ENCODE results near the gene WDR1.

WDR1 gene

DNA sequence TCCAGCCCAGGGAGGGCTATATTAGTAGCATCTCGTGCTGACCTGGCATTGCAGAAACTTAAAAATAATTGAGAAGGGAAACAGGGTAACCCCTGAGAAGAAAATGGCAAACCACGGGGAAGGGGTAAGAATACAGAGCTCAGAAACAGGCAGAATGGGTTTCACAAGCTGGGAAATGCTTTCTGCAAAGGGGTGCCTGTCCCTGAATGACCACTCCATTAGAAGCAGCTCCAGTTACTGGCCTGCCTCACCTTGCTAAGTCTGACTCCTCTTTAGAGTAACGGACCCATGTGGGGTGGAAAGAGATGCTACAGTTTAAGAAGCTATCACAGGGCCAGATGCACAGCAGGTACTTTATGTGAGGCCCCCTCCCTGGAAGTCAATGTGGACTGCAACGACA, 2.5 kb downstream of the WDR1 start:
- H3K4me1 ChIP-seq (ENCODE audit: control insufficient read depth in 1 of 2, insufficient read depth in 2 of 2, low read length in 2 of 2): peaks cover 63 to 69% of the 10 kb centered on the region in 2 donors
- no peak overlapping the region for H3K4me3 ChIP-seq (ENCODE audit: low read depth in 1 of 2, low read length in 2 of 2)
- H3K9ac ChIP-seq (ENCODE audit: low read depth in 1 of 2, low read length in 2 of 2): peak overlapping the region in 1 of 2 donors; percentile 72
- no peak overlapping the region for H3K27ac ChIP-seq (ENCODE audit: low read depth, low read length)
- no peaks in the 10 kb centered on the region for H3K27me3 ChIP-seq (ENCODE audit: control insufficient read depth in 1 of 2, insufficient read depth in 2 of 2, low read length in 2 of 2)
- no peaks in the 10 kb centered on the region for H3K9me3 ChIP-seq (ENCODE audit: control insufficient read depth in 1 of 2, low read length in 2 of 2)
- peaks cover 57 to 61% of the 10 kb centered on the region in 2 donors for H3K36me3 ChIP-seq (ENCODE audit: control insufficient read depth in 1 of 2, insufficient read depth in 2 of 2, low read length in 2 of 2)

- Histone ChIP-seq H3K4me1 (ENCODE audit: control insufficient read depth in 1 of 2, insufficient read depth in 2 of 2, low read length in 2 of 2) (peaks cover 63 to 73% of the 10 kb centered on the region in 2 donors), H3K27ac (ENCODE audit: low read depth, low read length) (no peak overlapping the region), H3K27me3 (ENCODE audit: control insufficient read depth in 1 of 2, insufficient read depth in 2 of 2, low read length in 2 of 2) (no peaks in the 10 kb centered on the region), H3K4me3 (ENCODE audit: low read depth in 1 of 2, low read length in 2 of 2) (no peak overlapping the region), H3K36me3 (ENCODE audit: control insufficient read depth in 1 of 2, insufficient read depth in 2 of 2, low read length in 2 of 2) (peaks cover 57 to 65% of the 10 kb centered on the region in 2 donors), H3K9me3 (ENCODE audit: control insufficient read depth in 1 of 2, low read length in 2 of 2) (no peaks in the 10 kb centered on the region), H3K9ac (ENCODE audit: low read depth in 1 of 2, low read length in 2 of 2) (peak overlapping the region in 1 of 2 donors; percentile 72)
Measured at GRCh38 chr4:10113362-10114047, 3.1 kb downstream of the WDR1 start.

GRCh38 chr4:10112658-10113284, 3.8 kb downstream of the WDR1 start:
- Histone ChIP-seq H3K36me3 (ENCODE audit: control insufficient read depth in 1 of 2, insufficient read depth in 2 of 2, low read length in 2 of 2) (peaks cover 63 to 73% of the 10 kb centered on the region in 2 donors), H3K9me3 (ENCODE audit: control insufficient read depth in 1 of 2, low read length in 2 of 2) (no peaks in the 10 kb centered on the region), H3K27ac (ENCODE audit: low read depth, low read length) (no peak overlapping the region), H3K27me3 (ENCODE audit: control insufficient read depth in 1 of 2, insufficient read depth in 2 of 2, low read length in 2 of 2) (no peaks in the 10 kb centered on the region), H3K4me3 (ENCODE audit: low read depth in 1 of 2, low read length in 2 of 2) (no peak overlapping the region), H3K9ac (ENCODE audit: low read depth in 1 of 2, low read length in 2 of 2) (no peak overlapping the region), H3K4me1 (ENCODE audit: control insufficient read depth in 1 of 2, insufficient read depth in 2 of 2, low read length in 2 of 2) (peaks cover 67 to 80% of the 10 kb centered on the region in 2 donors)

DNA sequence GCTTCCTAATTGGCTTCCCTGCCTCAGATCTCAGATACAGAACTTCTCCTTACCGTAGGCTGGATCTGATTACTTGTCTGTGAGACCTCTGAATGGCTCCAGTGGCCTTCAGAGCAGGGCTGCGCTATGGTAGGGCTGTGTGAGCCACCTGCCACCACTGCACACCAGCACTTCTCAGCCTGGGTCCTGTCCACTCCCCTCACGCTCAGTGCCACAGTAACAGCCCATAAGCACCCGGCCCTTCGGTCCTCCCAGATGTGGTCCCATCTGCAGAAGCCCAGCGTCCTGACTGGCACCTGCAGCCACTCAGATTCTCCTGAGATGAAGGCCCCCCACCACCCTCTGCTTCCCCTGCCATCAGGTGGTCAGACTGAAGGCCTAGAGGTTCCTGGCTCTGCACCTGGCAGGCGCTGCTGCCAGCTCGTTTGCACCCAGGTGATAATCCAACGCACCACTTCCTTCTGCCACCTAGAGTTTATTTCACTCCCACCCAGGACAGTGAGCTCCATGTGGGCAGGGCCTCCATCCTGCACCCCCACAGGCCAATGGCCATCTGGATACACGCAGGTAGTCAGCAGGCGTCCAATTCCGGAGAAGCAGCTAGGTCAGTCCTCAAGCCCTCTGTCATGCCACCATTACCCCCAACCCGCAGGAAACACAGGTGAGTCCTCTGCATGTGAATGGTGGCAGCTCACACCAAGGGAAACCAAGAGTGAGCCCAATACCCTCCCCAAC, 5.4 kb downstream of the WDR1 start:
- Histone ChIP-seq H3K9me3 (ENCODE audit: control insufficient read depth in 1 of 2, low read length in 2 of 2) (no peaks in the 10 kb centered on the region), H3K27me3 (ENCODE audit: control insufficient read depth in 1 of 2, insufficient read depth in 2 of 2, low read length in 2 of 2) (no peaks in the 10 kb centered on the region), H3K4me3 (ENCODE audit: low read depth in 1 of 2, low read length in 2 of 2) (no peak overlapping the region), H3K36me3 (ENCODE audit: control insufficient read depth in 1 of 2, insufficient read depth in 2 of 2, low read length in 2 of 2) (peaks cover 64 to 79% of the 10 kb centered on the region in 2 donors), H3K27ac (ENCODE audit: low read depth, low read length) (no peak overlapping the region), H3K9ac (ENCODE audit: low read depth in 1 of 2, low read length in 2 of 2) (no peak overlapping the region), H3K4me1 (ENCODE audit: control insufficient read depth in 1 of 2, insufficient read depth in 2 of 2, low read length in 2 of 2) (peaks cover 77 to 88% of the 10 kb centered on the region in 2 donors)

DNA sequence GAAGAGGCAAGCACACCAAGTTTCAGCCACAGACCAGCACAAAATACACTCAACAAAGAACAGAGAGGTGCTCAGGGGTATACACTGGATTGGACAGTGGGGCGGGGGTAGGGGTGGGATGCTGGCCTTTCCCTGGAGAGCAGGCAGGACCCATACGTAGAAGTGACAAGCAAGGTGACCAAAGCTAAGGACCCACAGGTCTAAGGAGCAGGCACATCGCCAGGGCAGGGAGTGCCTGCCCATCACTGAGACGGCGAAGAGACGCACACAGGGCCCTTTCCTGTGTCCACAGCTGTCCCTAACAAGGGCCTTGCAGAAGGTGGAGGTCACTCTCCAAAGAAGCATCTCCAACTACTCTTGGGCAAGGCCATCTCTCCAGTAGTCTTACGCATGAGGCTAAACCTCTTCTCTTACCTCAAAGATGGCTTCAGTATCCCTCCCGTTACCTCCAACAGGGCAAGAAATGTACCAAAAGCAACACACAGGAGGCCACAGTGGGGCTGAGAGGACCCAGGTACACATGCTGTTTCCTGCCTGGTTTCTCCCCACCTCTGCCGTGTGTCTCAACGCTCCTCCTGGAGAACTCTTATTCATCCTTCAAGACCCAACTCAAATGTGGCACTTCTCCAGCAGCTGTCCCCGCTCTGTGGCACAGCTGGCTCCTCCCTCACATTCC, 6.5 kb downstream of the WDR1 start:
- H3K9ac ChIP-seq (ENCODE audit: low read depth in 1 of 2, low read length in 2 of 2): peak overlapping the region in 1 of 2 donors; percentile 26
- H3K27ac ChIP-seq (ENCODE audit: low read depth, low read length): no peak overlapping the region
- no peaks in the 10 kb centered on the region for H3K9me3 ChIP-seq (ENCODE audit: control insufficient read depth in 1 of 2, low read length in 2 of 2)
- H3K27me3 ChIP-seq (ENCODE audit: control insufficient read depth in 1 of 2, insufficient read depth in 2 of 2, low read length in 2 of 2): no peaks in the 10 kb centered on the region
- H3K36me3 ChIP-seq (ENCODE audit: control insufficient read depth in 1 of 2, insufficient read depth in 2 of 2, low read length in 2 of 2): peaks cover 63 to 77% of the 10 kb centered on the region in 2 donors
- H3K4me3 ChIP-seq (ENCODE audit: low read depth in 1 of 2, low read length in 2 of 2): no peak overlapping the region
- peaks cover 81 to 89% of the 10 kb centered on the region in 2 donors for H3K4me1 ChIP-seq (ENCODE audit: control insufficient read depth in 1 of 2, insufficient read depth in 2 of 2, low read length in 2 of 2)

DNA sequence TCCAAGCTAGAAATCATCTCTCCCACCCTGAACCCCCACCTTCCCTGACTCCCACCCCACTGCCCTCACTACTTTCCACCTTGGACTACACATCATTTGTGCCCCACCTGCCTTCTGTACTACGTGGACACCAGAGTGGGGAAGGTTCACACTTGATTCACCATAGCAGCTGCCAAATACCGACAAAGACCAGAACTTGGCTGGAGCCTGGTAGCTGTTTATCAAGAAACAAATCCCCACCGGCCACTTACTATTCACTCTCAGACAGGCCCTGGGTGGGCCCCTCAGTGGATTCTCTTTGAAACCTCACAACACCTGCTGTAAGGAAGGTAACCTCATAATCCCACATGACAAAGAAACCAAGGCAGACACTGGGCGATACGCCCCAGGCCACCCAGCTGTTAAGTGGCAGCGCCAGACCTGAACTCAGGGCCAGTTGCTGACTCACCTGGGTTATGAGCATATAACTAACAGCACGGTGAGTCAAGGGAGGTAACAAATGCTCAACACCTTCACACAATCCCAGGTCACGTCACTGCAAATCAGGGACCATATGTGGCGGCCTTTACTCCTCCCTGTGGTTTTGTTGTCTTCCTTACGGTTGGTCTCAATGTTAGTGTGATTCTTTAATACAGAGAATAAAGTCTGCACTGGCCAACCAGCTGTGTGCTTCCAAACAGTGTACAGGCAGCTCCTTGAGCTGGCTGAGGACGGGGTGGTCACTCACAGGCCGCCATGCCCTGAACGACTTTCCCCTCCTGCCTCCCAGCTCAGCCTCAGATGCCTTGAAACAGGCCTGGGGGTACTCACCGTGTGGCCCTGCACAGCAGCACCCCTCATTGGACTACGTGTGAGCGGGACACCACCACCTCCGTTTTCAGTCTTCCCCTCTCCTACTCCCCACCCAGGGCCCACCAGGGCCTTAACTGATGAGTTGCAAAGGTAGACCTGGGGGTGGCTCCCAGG, 7.5 kb downstream of the WDR1 start:
- Histone ChIP-seq H3K27me3 (ENCODE audit: control insufficient read depth in 1 of 2, insufficient read depth in 2 of 2, low read length in 2 of 2) (no peaks in the 10 kb centered on the region), H3K27ac (ENCODE audit: low read depth, low read length) (no peak overlapping the region), H3K4me1 (ENCODE audit: control insufficient read depth in 1 of 2, insufficient read depth in 2 of 2, low read length in 2 of 2) (peaks cover 81 to 88% of the 10 kb centered on the region in 2 donors), H3K36me3 (ENCODE audit: control insufficient read depth in 1 of 2, insufficient read depth in 2 of 2, low read length in 2 of 2) (peaks cover 53 to 74% of the 10 kb centered on the region in 2 donors), H3K9ac (ENCODE audit: low read depth in 1 of 2, low read length in 2 of 2) (peak overlapping the region in 1 of 2 donors; percentile 26), H3K4me3 (ENCODE audit: low read depth in 1 of 2, low read length in 2 of 2) (peak overlapping the region in 1 of 2 donors; percentile 4), H3K9me3 (ENCODE audit: control insufficient read depth in 1 of 2, low read length in 2 of 2) (no peaks in the 10 kb centered on the region)

GRCh38 chr4:10108391-10108790, 8.2 kb downstream of the WDR1 start:
- no peak overlapping the region for H3K27ac ChIP-seq (ENCODE audit: low read depth, low read length)
- no peaks in the 10 kb centered on the region for H3K27me3 ChIP-seq (ENCODE audit: control insufficient read depth in 1 of 2, insufficient read depth in 2 of 2, low read length in 2 of 2)
- peak overlapping the region in 1 of 2 donors; percentile 4 for H3K4me3 ChIP-seq (ENCODE audit: low read depth in 1 of 2, low read length in 2 of 2)
- no peaks in the 10 kb centered on the region for H3K9me3 ChIP-seq (ENCODE audit: control insufficient read depth in 1 of 2, low read length in 2 of 2)
- peak overlapping the region in 1 of 2 donors; percentile 13 for H3K9ac ChIP-seq (ENCODE audit: low read depth in 1 of 2, low read length in 2 of 2)
- H3K4me1 ChIP-seq (ENCODE audit: control insufficient read depth in 1 of 2, insufficient read depth in 2 of 2, low read length in 2 of 2): peaks cover 81% of the 10 kb centered on the region in 2 donors
- peaks cover 46 to 71% of the 10 kb centered on the region in 2 donors for H3K36me3 ChIP-seq (ENCODE audit: control insufficient read depth in 1 of 2, insufficient read depth in 2 of 2, low read length in 2 of 2)

DNA sequence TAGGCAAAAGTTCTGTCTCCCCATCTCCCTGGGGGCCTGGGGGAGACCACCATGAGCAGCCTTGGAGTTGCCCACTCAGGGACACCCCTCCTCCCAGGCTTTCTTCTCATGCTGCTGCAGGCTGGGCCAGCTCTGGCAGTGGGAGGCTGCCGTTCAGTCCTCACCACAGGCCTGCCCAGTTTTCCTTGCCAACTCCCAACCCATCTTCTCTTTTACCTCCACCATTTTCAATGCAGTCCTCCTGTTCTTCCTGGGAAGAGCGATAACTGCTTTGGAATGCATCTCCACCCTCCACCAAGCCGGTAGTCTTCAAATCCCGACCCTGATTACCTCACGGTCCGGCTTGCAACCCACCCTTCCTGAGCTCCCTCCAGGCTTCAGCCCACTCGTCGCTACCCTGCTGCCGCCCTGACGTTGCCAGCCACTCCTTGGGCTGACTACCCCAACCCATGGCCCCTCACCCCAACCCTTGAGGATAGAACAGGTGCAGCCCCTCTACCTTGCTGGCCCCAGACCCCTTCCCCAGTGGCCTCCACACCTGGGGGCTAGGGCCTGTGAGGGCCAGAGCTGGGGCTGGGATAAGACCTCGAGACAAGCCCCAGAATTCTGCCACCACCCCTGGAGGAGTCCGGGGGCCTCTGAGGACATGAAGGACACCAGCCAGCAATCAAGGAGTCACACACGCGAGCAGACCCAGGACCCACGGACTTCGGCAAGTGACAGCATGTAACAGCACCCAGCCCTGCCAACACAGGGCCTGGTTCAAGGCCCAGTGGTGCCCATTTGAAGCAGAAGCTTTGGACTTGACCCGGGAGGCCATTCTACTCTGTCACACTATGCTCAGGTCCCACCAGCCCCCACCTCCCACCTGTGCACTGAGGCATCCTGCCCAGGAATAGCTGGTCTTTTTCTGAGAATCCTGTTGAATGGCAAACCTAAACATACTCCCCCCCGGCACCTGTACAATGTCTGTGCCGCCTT, 9.2 kb downstream of the WDR1 start:
- H3K4me3 ChIP-seq (ENCODE audit: low read depth in 1 of 2, low read length in 2 of 2): no peak overlapping the region
- peak overlapping the region; percentile 30 for H3K27ac ChIP-seq (ENCODE audit: low read depth, low read length)
- H3K4me1 ChIP-seq (ENCODE audit: control insufficient read depth in 1 of 2, insufficient read depth in 2 of 2, low read length in 2 of 2): peaks cover 75 to 83% of the 10 kb centered on the region in 2 donors
- no peaks in the 10 kb centered on the region for H3K9me3 ChIP-seq (ENCODE audit: control insufficient read depth in 1 of 2, low read length in 2 of 2)
- H3K9ac ChIP-seq (ENCODE audit: low read depth in 1 of 2, low read length in 2 of 2): no peak overlapping the region
- no peaks in the 10 kb centered on the region for H3K27me3 ChIP-seq (ENCODE audit: control insufficient read depth in 1 of 2, insufficient read depth in 2 of 2, low read length in 2 of 2)
- H3K36me3 ChIP-seq (ENCODE audit: control insufficient read depth in 1 of 2, insufficient read depth in 2 of 2, low read length in 2 of 2): peaks cover 39 to 71% of the 10 kb centered on the region in 2 donors
